Activated B cell treated with CpG ODN at 0.5 μM for 24 hours (primary cell): ENCODE results near the gene NAALADL2. TPM values are rescaled to one million over a fixed set of nuclear protein-coding genes. Genes with fewer than 3 reads are reported as not detected.

Experiments used
- ATAC-seq: fragments of 200-7000 bp; cut with Tn5 transposase; one replicate; pipeline ENCODE4 v1.10.0; 2021; ENCODE audit warnings: low read depth, mild to moderate bottlenecking, moderate library complexity
- CTCF ChIA-PET: fragments of 350-600 bp; sonication (Branson Sonifier 250); formaldehyde crosslinking; loops from one replicate; lab custom pipeline; 2021; ENCODE audit warnings: antibody characterized with exemption; lab: Charles Lee
- POLR2A ChIA-PET: fragments of 350-600 bp; sonication (Branson Sonifier 250); formaldehyde crosslinking; loops from one replicate; lab custom pipeline; 2021; ENCODE audit warnings: antibody characterized with exemption; lab: Charles Lee
- DNase-seq: peaks from one replicate; pipeline ENCODE4 v3.0.0; 2022
- H3K27ac Mint-ChIP-seq: one replicate; pipeline ENCODE4 v1.8.0; 2020; ENCODE audit warnings: mixed read lengths
- H3K27me3 Mint-ChIP-seq: one replicate; pipeline ENCODE4 v1.8.0; 2021; ENCODE audit warnings: mixed read lengths
- H3K36me3 Mint-ChIP-seq: one replicate; pipeline ENCODE4 v1.8.0; 2021; ENCODE audit warnings: low read depth, mixed read lengths
- H3K4me1 Mint-ChIP-seq: one replicate; pipeline ENCODE4 v1.8.0; 2021; ENCODE audit warnings: mixed read lengths
- H3K4me3 Mint-ChIP-seq: one replicate; pipeline ENCODE4 v1.8.0; 2020; ENCODE audit warnings: mild to moderate bottlenecking, mixed read lengths
- H3K9me3 Mint-ChIP-seq: one replicate; pipeline ENCODE4 v1.8.0; 2020; ENCODE audit warnings: mixed read lengths
- intact Hi-C: fragments of 100-400 bp; cut with micrococcal nuclease; formaldehyde crosslinking; loops from one replicate; pipeline ENCODE4 v1.15.1; 2024
- total RNA-seq: library from RNA; stranded (reverse); gene quantifications from 2 replicates; pipeline ENCODE4 v1.2.3, GENCODE V29; 2022
- TF ChIP-seq, protein P1 (sequence below): fragments of 200-600 bp; IDR thresholded peaks from one replicate; pipeline ENCODE4 v1.8.0; 2022; ENCODE audit warnings: antibody characterized with exemption, mild to moderate bottlenecking

NAALADL2 gene
- total RNA-seq, 1 donor from 2014 or later, result not detected

DNA sequence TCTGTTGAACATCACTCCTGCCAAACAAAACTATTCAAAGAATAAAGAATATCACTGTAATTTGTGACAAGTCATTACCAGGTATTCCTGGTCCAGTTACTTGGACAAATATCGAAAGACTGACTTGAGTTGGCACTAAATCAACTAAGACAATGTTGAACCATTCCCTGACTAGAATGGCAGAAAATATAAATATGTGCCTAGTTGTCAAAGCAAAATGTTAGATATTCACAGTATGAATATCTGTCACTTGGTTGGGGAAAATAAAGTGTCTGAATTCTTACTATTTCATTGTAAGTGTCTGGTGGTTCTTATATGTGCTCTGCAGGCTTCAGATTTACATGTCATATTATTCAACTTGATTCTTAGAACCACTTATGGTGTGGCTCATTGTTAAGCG lies 470.2 kb downstream of the NAALADL2 start:
- Mint-ChIP-seq H3K4me3 (no peak overlapping the region), H3K9me3 (peaks cover 6% of the 10 kb centered on the region), H3K27ac (no peak overlapping the region), H3K4me1 (no peaks in the 10 kb centered on the region), H3K27me3 (no peaks in the 10 kb centered on the region), H3K36me3 (no peaks in the 10 kb centered on the region)
- intact Hi-C loops, result no loop called here
- TF ChIP-seq, protein P1, sequence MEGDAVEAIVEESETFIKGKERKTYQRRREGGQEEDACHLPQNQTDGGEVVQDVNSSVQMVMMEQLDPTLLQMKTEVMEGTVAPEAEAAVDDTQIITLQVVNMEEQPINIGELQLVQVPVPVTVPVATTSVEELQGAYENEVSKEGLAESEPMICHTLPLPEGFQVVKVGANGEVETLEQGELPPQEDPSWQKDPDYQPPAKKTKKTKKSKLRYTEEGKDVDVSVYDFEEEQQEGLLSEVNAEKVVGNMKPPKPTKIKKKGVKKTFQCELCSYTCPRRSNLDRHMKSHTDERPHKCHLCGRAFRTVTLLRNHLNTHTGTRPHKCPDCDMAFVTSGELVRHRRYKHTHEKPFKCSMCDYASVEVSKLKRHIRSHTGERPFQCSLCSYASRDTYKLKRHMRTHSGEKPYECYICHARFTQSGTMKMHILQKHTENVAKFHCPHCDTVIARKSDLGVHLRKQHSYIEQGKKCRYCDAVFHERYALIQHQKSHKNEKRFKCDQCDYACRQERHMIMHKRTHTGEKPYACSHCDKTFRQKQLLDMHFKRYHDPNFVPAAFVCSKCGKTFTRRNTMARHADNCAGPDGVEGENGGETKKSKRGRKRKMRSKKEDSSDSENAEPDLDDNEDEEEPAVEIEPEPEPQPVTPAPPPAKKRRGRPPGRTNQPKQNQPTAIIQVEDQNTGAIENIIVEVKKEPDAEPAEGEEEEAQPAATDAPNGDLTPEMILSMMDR, result no peak
- ChIA-PET POLR2A (no interaction called here), CTCF (no interaction called here)
- DNase-seq (no peak), ATAC-seq (no peak)

DNA sequence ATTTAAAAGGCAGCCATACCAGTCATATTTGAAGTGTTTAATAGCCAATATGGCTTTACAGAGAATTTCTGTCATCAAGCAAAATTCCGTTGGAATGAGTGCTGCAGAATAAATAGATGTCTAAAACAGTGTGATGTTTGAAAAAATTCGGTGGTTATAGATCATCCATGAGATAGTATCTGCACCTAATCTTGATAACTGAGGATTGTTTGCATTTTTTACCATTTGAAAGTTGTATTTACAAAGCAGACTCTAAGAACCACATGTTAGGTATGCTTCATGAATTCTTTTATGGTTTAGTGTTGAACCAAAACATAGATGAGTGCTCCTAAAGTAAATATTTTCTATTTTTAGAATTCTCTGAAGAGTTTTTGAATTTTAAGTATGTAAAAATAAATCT lies 476.1 kb downstream of the NAALADL2 start:
- Mint-ChIP-seq H3K9me3 (peaks cover 6% of the 10 kb centered on the region), H3K27ac (no peak overlapping the region)

GRCh38 chr3:175336406-175337133 lies 477.4 kb downstream of the NAALADL2 start:
- H3K9me3 Mint-ChIP-seq, result peaks cover 4% of the 10 kb centered on the region
- CTCF ChIA-PET, result no interaction called here
- DNase-seq (no peak), ATAC-seq (no peak)
- no peak overlapping the region for H3K4me3 Mint-ChIP-seq
- POLR2A ChIA-PET, result no interaction called here
- H3K36me3 Mint-ChIP-seq, result no peaks in the 10 kb centered on the region
- no peaks in the 10 kb centered on the region for H3K27me3 Mint-ChIP-seq
- TF ChIP-seq, protein P1, result no peak
- no peak overlapping the region for H3K27ac Mint-ChIP-seq
- no peaks in the 10 kb centered on the region for H3K4me1 Mint-ChIP-seq
- intact Hi-C loops, result no loop called here

More for the DNA sequence above, 476.1 kb downstream of the NAALADL2 start:
- Mint-ChIP-seq H3K4me3 (no peak overlapping the region), H3K36me3 (no peaks in the 10 kb centered on the region), H3K27me3 (no peaks in the 10 kb centered on the region), H3K4me1 (no peaks in the 10 kb centered on the region)
- ChIA-PET CTCF (no interaction called here), POLR2A (no interaction called here)
- ATAC-seq (no peak), DNase-seq (no peak)
- intact Hi-C loops, result no loop called here
- TF ChIP-seq, protein P1, result no peak

DNA sequence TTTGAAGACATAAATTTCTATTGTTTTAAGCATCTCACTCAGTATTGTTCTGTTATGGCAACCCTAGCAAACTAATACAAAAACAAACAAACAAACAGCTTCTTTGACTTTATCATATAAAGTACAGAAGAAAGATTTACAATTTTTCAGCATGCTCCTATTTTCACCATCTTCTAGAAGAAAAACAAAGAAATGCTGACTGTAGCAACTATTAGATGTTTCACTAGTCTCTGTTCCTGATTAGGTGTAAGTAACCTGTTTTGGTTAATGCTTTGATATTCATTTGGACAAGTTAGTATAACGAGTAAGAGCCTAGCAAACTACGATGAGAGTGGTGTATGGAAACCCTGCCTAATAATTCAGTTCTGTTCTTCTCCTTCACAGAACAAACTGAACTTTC lies 478.5 kb downstream of the NAALADL2 start:
- Mint-ChIP-seq H3K36me3 (no peaks in the 10 kb centered on the region), H3K27ac (no peak overlapping the region), H3K9me3 (peaks cover 4% of the 10 kb centered on the region), H3K27me3 (no peaks in the 10 kb centered on the region), H3K4me3 (no peak overlapping the region), H3K4me1 (no peaks in the 10 kb centered on the region)
- TF ChIP-seq, protein P1, result no peak
- CTCF ChIA-PET, result no interaction called here
- POLR2A ChIA-PET, result no interaction called here
- ATAC-seq (no peak), DNase-seq (no peak)
- intact Hi-C loops, result no loop called here

- H3K27me3 Mint-ChIP-seq, result no peaks in the 10 kb centered on the region
- TF ChIP-seq, protein P1, result no peak
- no peaks in the 10 kb centered on the region for H3K4me1 Mint-ChIP-seq
- no peaks in the 10 kb centered on the region for H3K9me3 Mint-ChIP-seq
- H3K27ac Mint-ChIP-seq, result no peak overlapping the region
- H3K36me3 Mint-ChIP-seq, result no peaks in the 10 kb centered on the region
- POLR2A ChIA-PET, result no interaction called here
- no peak overlapping the region for H3K4me3 Mint-ChIP-seq
- CTCF ChIA-PET, result no interaction called here
- intact Hi-C loops, result no loop called here
- no peak for DNase-seq
- no peak for ATAC-seq
Observed at GRCh38 chr3:175338775-175339535, 479.8 kb downstream of the NAALADL2 start.
